ENCODE data around the gene SH3BP4.

The SH3BP4 gene

GRCh38 chr2:234960175-234961088 is 8.6 kb downstream of the SH3BP4 start:
- POLR2A ChIA-PET: interaction anchor here (0.6 kb wide), 1 partner anchor 23 kb away, joined by 3 read pairs; no protein-coding TSS in a partner anchor
- no peak for DNase-seq (ENCODE audit: low read depth, low spot score)
- TF ChIP-seq, protein P1, sequence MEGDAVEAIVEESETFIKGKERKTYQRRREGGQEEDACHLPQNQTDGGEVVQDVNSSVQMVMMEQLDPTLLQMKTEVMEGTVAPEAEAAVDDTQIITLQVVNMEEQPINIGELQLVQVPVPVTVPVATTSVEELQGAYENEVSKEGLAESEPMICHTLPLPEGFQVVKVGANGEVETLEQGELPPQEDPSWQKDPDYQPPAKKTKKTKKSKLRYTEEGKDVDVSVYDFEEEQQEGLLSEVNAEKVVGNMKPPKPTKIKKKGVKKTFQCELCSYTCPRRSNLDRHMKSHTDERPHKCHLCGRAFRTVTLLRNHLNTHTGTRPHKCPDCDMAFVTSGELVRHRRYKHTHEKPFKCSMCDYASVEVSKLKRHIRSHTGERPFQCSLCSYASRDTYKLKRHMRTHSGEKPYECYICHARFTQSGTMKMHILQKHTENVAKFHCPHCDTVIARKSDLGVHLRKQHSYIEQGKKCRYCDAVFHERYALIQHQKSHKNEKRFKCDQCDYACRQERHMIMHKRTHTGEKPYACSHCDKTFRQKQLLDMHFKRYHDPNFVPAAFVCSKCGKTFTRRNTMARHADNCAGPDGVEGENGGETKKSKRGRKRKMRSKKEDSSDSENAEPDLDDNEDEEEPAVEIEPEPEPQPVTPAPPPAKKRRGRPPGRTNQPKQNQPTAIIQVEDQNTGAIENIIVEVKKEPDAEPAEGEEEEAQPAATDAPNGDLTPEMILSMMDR (IDR thresholded peaks at IDR 0.05; ENCODE audit: insufficient read depth, low read length, missing control alignments): no peak
- CTCF ChIA-PET: interaction anchor here (1.0 to 1.6 kb wide), 3 partner anchors 21 to 396 kb away, joined by 3 read pairs; no protein-coding TSS in a partner anchor
- H3K4me3 ChIP-seq (ENCODE audit: low read depth, low read length): no peak overlapping the region

GRCh38 chr2:234961784-234962183 is 10.0 kb downstream of the SH3BP4 start:
- CTCF ChIA-PET: interaction anchor here (0.8 to 1.3 kb wide), 4 partner anchors 20 to 397 kb away, joined by 3 to 4 read pairs (median 3); no protein-coding TSS in a partner anchor
- TF ChIP-seq, protein P1 (IDR thresholded peaks at IDR 0.05; ENCODE audit: insufficient read depth, low read length, missing control alignments): no peak
- POLR2A ChIA-PET: no interaction called here
- no peak overlapping the region for H3K4me3 ChIP-seq (ENCODE audit: low read depth, low read length)
- no peak for DNase-seq (ENCODE audit: low read depth, low spot score)

DNA sequence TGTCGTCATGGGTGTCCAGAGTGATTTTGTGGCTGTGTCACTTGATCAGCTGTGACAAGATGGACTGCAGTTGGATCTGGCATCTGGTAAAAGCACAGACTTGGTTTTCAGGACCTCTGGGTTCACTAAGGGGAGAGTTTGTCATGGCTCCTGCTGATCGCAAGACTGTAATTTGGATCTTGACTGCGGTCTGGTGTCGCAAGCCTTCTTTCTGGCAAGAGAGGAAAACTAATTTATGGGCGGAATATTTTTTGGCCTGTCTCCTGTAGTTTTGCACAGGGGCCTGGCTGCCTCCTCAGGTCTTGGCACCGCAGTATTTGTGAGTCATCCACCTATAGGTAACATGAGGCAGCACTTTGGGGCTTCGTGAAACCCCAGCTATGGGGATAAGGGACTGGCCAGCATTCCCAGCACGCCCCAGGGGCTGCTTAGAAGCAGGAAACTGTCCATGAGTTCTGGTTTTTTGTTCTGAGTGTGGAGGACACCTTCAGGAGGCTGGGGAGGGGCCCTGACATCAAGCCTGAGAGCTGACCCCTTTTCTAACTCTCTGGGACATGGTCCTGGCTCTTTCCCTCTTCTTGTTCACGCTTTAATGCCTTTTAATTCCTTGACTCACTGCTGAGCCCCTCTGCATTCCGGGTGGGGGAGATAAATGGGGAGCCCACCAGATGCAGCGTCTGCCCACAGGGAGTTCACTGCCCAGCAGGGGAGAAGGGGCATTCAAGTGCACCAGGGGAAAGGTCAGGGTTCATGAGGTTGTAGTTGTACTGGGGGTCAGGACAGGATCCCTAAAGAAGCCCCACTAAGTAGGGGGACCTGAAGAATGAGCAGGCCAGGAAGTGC is 12.2 kb downstream of the SH3BP4 start:
- POLR2A ChIA-PET: no interaction called here
- no peak overlapping the region for H3K4me3 ChIP-seq (ENCODE audit: low read depth, low read length)

GRCh38 chr2:234964631-234965461 is 13.0 kb downstream of the SH3BP4 start:
- POLR2A ChIA-PET: interaction anchor here (1.1 kb wide), 1 partner anchor 19 kb away, joined by 3 read pairs; no protein-coding TSS in a partner anchor
- no peak overlapping the region for H3K4me3 ChIP-seq (ENCODE audit: low read depth, low read length)
- TF ChIP-seq, protein P1 (IDR thresholded peaks at IDR 0.05; ENCODE audit: insufficient read depth, low read length, missing control alignments): no peak
- no peak for DNase-seq (ENCODE audit: low read depth, low spot score)
- CTCF ChIA-PET: interaction anchor here (1.0 kb wide), 1 partner anchor 10 kb away, joined by 5 read pairs; no protein-coding TSS in a partner anchor

More for the DNA sequence above, 12.2 kb downstream of the SH3BP4 start:
- no peak for DNase-seq (ENCODE audit: low read depth, low spot score)
- CTCF ChIA-PET: no interaction called here
- TF ChIP-seq, protein P1 (IDR thresholded peaks at IDR 0.05; ENCODE audit: insufficient read depth, low read length, missing control alignments): no peak

- H3K4me3 ChIP-seq (ENCODE audit: low read depth, low read length): no peak overlapping the region
- DNase-seq (ENCODE audit: low read depth, low spot score): no peak
- POLR2A ChIA-PET: no interaction called here
- TF ChIP-seq, protein P1 (IDR thresholded peaks at IDR 0.05; ENCODE audit: insufficient read depth, low read length, missing control alignments): no peak
- CTCF ChIA-PET: interaction anchor here (1.0 to 1.2 kb wide), 2 partner anchors 12 to 18 kb away, joined by 3 to 5 read pairs; no protein-coding TSS in a partner anchor
These were observed 14.5 kb downstream of the SH3BP4 start for GRCh38 chr2:234966340-234966739.

All from AG04449 (cell line).